VCaP (cell line): Measurements from ENCODE around the gene FAM219A.

Experiments used
- H3K27ac ChIP-seq: fragments of 450-650 bp; 2 replicates; pipeline ENCODE4 v1.5.1; 2017
- CTCF ChIP-seq: fragments of 450-650 bp; conservative IDR thresholded peaks from 2 replicates; pipeline ENCODE4 v1.5.1; 2017; ENCODE audit warnings: mild to moderate bottlenecking, moderate library complexity

Gene FAM219A

GRCh38 chr9:34454571-34455065, 3.8 kb downstream of the FAM219A start:
- TF ChIP-seq CTCF: no peak
- H3K27ac ChIP-seq: no peak overlapping the region

GRCh38 chr9:34452568-34452967, 5.8 kb downstream of the FAM219A start:
- no peak for TF ChIP-seq CTCF
- no peak overlapping the region for H3K27ac ChIP-seq

GRCh38 chr9:34451545-34451944, 6.8 kb downstream of the FAM219A start:
- no peak overlapping the region; the same call in 1 of the 2 replicates for H3K27ac ChIP-seq
- TF ChIP-seq CTCF: no peak

- H3K27ac ChIP-seq: no peak overlapping the region; the same call in 1 of the 2 replicates
- no peak for TF ChIP-seq CTCF
These were observed 7.2 kb downstream of the FAM219A start for GRCh38 chr9:34451135-34451534.

GRCh38 chr9:34450644-34451043, 7.7 kb downstream of the FAM219A start:
- H3K27ac ChIP-seq: no peak overlapping the region
- no peak for TF ChIP-seq CTCF

GRCh38 chr9:34446951-34447350, 11.4 kb downstream of the FAM219A start:
- no peak for TF ChIP-seq CTCF
- H3K27ac ChIP-seq: no peak overlapping the region

GRCh38 chr9:34446468-34446891, 11.9 kb downstream of the FAM219A start:
- H3K27ac ChIP-seq: no peak overlapping the region
- no peak for TF ChIP-seq CTCF
